NCI-H1105 treated with DMSO at 0.1 percent for 48 hours (cell line): ENCODE measurements around the gene GHRH.
A peak's percentile ranks its signal among the peaks of the same experiment; 100 is the strongest.

Experiments
- DNase-seq: peaks from one replicate; lab custom pipeline; 2025; lab: John Stamatoyannopoulos, UW

Gene GHRH, protein sequence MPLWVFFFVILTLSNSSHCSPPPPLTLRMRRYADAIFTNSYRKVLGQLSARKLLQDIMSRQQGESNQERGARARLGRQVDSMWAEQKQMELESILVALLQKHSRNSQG

DNA sequence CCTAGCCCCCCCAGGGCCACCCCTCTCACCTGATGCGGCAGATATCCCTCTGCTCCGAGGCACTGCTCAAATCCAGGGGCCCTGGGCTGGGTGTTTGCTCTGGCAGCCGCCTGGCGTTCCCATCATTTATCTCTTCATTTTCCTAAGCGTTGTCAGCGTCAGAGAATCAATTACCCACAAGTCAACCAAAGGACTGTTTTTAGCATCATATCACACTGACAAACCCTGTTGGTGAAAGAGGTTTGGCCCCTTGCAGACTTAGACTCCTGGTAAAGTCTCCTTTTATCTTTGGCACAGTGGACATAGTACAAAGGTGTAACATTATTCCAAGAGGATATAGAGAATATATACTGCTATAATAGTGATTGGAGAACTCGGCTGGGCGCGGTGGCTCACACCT lies at the start of gene GHRH:
TSS of gene GHRH (minus strand) at position 101 of the 400 bp plus-strand sequence. CDS start 4,925 bp downstream, outside the sequence.
- no peak for DNase-seq

- no peak for DNase-seq
These were observed 49.3 kb upstream of the GHRH start for GRCh38 chr20:37310951-37311350.

DNA sequence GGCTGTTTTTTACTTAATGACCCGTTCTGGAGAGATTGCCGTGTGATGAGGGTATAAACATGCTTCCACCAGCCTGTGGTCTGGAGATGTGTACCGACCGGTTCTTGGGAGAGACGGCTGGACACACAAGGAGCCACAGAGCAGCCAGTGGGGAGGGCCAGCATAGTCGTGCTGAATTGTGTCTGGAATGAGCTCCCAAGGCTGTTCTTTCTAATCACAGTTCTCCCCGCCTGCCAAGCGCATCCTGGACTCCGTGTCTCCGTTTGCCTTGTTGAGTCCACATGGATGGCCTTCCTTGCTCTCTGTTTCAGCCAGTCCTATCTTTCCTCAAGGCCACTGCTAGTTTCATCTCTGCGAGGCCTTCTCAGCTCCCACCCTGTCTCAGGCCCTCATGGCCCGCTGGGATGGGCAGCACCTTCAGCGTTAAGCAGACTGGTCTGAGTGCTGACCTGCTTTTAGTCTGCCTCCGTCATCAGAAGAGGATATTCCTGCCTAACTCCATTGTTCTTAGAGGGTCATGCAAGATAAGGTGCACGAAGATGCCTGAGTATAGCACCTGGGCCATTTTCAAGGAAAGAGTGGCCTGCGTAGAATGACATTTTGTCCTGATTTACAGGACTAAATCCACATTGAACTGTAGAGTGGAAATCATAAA lies 48.4 kb upstream of the GHRH start:
- no peak for DNase-seq

DNA sequence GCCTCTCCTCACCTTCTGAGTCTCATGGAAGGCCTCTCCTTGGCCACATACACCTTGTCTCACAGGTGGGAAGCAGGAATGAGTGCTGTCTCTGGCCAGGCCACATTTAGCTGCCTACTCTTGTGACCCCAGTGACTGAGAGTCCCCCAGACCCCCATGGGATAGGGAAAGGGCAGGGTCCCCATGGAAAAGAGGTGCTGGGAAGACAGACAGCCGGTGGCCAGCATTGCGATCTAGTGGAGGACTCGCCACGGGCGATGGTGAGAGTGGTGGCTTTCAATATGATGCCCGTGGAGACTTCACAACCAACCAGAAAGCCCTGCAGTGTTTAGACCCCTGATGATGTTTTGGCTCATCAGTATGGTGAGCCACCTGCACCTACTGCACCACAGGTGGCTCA lies 47.7 kb upstream of the GHRH start:
- DNase-seq: no peak

DNA sequence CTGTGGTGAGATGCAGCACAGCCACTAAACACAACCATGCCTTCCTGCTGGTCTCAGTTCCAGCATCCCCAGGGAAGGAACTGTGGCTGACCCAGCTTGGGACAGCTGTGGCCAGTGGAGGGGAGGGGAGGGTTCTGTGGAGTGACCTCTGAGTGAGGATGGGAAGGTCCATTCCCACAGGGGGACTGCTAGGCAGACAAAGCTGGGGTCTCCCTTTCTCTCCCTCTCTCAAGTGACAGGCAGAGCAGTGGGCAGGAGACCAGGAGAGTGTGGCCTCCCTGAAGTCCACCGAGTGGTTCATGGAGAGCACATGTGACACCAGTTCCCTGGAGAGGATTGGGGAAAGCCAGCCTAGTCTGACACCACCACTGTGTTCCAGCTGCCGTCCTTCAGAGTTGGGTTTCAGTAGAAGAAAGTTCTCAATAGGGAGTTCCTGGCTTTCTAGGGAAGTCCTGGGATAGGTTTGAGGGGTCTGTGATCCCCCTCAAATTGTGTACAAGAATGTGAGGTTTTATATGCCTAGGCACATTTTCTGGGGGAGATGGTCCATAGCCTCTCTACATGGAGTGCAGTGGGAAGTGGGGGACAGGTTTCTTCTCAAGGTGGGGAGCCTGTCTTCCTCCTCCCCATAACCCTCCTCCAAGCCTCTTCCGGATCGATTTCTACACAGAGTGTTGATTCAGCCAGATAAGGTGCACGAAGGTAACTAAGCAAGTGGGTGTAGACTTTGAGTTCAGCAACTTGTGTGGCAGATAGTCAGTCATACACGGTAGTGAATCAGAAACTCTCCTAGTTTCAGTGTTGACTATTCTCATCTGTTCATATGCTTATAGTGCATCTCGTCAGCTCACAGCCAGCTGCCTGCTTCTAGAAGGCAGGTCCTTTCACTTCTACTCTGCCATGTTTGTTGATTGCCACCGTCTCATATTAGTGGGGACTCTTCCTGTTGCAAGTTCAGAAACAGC lies 46.8 kb upstream of the GHRH start:
- no peak for DNase-seq

- no peak for DNase-seq
These were observed 44.2 kb upstream of the GHRH start for GRCh38 chr20:37305839-37306238.

DNA sequence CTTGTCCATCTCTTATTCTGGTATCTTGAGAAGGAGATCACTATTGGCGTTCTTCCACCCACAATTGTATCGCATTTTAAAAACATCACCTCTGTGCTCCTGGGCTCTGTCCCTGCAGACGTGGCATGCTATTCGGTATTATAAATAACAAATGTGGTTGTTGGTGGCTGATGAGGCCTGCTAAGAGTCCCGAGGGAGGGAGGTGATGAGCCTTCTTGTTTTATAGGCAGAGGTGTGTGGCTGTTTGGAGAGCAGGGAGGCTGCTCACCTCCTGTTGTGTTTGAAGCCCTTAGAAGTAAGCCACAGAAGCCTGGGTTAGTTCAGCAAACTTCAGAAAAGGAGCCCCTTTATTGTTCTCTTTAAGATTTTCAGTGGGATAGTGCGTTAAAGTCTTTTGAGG lies 43.5 kb upstream of the GHRH start:
- DNase-seq: no peak

DNA sequence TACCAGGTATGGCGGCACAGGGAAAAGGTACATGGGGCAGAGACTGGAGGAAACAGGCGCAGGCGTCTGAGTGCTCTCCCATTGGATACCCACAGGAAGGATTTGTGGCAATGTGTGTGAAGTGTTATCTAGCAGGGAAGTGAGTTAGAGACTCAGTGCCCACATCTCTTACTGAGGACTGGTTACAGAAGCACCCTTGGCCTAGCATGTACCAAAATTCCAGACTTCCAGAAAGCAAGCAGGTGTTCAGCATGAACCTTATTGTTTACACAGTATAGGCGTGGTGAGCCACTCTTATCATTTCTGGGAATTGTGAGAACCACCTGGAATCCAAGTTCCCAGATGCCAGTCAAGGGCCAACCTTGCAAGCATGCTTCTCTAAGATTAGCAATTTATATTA lies 42.0 kb upstream of the GHRH start:
- peak; percentile 78 for DNase-seq

DNA sequence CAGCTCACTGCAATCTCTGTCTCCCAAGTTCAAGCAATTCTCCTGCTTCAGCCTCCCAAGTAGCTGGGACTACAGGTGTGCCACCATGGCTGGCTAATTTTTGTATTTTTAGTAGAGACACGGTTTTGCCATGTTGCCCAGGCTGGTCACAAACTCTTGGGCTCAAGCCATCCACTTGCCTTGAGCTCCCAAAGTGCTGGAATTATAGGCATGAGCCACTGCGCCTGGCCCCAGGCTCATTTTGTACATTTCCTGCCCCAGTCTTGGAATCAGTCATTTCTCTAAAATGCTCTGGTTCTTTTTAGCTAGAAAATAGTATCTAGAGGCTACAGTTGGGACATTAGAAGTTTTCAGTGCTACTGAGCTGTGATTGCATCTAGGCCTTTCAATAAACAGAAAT lies 41.4 kb upstream of the GHRH start:
- DNase-seq: no peak

- no peak for DNase-seq
These were observed 39.9 kb upstream of the GHRH start for GRCh38 chr20:37301558-37301957.

GRCh38 chr20:37301120-37301519 lies 39.5 kb upstream of the GHRH start:
- DNase-seq: no peak

- no peak for DNase-seq
These were observed 38.3 kb upstream of the GHRH start for GRCh38 chr20:37299718-37300528.

- DNase-seq: no peak
These were observed 36.8 kb upstream of the GHRH start for GRCh38 chr20:37298190-37298939.

GRCh38 chr20:37297066-37297736 lies 35.6 kb upstream of the GHRH start:
- DNase-seq: no peak

DNA sequence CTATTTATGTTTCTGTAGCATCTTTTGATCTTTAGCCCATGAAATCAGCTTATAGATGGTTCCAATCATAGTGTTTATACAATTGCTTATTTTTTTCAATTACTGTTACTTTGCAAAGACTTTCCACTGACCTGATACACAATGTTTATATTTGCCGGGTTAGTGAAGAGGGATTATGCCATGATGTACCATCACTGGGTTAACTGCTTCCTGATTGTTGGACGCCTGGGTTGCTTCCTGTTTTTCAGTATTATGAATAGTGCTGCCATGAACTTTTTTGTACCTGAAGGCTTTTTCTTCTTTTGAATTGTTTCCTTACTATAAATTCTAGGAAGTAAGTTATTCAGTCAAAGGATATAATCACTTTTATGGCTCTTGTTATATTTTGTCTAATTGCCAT lies 34.8 kb upstream of the GHRH start:
- no peak for DNase-seq

GRCh38 chr20:37295595-37295994 lies 34.0 kb upstream of the GHRH start:
- DNase-seq: peak; percentile 94

GRCh38 chr20:37295001-37295400 lies 33.4 kb upstream of the GHRH start:
- DNase-seq: no peak

GRCh38 chr20:37294262-37294981 lies 32.8 kb upstream of the GHRH start:
- DNase-seq: no peak

DNA sequence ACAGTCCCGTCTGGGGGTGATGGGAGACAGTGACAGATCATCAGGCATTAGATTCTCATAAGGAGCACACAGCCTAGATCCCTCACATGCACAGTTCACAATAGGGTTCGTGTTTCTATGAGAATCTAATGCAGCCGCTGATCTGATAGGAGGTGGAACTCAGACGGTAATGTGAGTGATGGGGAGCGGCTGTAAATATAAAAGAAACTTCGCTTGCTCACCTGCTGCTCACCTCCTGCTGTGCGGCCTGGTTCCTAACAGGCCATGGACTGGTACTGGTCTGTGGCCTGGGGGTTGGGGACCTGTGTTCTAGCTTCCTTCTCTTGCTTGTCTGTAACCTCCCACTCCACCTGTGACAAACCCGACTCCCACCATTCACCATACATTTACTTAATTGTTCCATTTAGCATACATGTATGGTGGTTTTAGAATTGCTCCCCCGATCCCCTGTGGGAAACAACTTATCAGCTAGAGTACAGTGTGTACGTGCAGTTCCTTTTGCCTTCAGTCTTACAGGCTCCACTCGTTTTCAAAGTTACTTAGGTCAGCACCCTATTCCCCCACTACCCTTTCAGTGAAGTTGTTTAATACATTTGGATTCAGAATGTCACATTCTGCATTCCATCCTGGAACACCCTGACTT lies 31.8 kb upstream of the GHRH start:
- DNase-seq: no peak

DNA sequence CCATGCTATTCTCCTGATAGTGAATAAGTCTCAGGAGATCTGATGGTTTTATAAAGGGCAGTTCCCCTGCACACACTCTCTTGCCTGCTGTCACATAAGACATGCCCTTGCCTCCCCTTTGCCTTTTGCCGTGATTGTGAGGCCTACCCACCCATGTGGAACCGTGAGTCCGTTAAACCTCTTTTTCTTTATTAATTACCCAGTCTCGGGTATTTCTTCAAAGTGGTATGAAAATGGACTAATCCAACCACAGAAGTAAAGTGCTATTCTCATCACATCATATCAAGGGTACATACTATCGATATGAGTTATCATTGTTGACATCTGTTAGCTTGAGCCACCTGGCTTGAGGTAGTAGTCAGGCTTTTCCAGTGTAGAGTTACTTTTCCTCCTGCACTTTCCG lies 30.1 kb upstream of the GHRH start:
- no peak for DNase-seq
